MM.1S (cell line): ENCODE measurements around the gene LRMDA.
"Not testable (repeated sequence)": the region's sequence is repeated elsewhere in the genome, so short reads cannot be mapped to it uniquely, and the experiment has no call there.

Experiments
- DNase-seq: peaks from one replicate; pipeline ENCODE4 v3.0.0-alpha.2; 2015
- H2AFZ ChIP-seq: fragments of 300-600 bp; sonication (generic); 2 replicates; pipeline ENCODE4 v1.6.0; 2016; ENCODE audit warnings: antibody characterized with exemption, low read length
- H3F3A ChIP-seq: fragments of 300-600 bp; sonication (generic); 2 replicates; pipeline ENCODE4 v1.6.1; 2016; ENCODE audit warnings: mild to moderate bottlenecking, antibody characterized with exemption, low read length, moderate library complexity, mixed read lengths; ENCODE audit not compliant: insufficient read depth
- H3K27ac ChIP-seq: fragments of 300-600 bp; sonication (generic); 2 replicates; pipeline ENCODE4 v1.5.1; 2016; ENCODE audit warnings: mild to moderate bottlenecking, low read length
- H3K27me3 ChIP-seq: fragments of 300-600 bp; sonication (generic); replicated peaks from 2 replicates; pipeline ENCODE4 v1.6.0; 2016; ENCODE audit warnings: low read length; ENCODE audit not compliant: insufficient read depth
- H3K36me3 ChIP-seq: fragments of 300-600 bp; sonication (generic); replicated peaks from 2 replicates; pipeline ENCODE4 v1.6.1; 2016; ENCODE audit warnings: mild to moderate bottlenecking, low read length, mixed read lengths; ENCODE audit not compliant: insufficient read depth
- H3K4me1 ChIP-seq: fragments of 300-600 bp; sonication (generic); 2 replicates; pipeline ENCODE4 v1.6.1; 2016; ENCODE audit warnings: low read length, mixed read lengths
- H3K4me2 ChIP-seq: fragments of 300-600 bp; sonication (generic); 2 replicates; pipeline ENCODE4 v1.6.0; 2016; ENCODE audit warnings: low read depth, low read length
- H3K4me3 ChIP-seq: fragments of 300-600 bp; sonication (generic); 2 replicates; pipeline ENCODE4 v1.5.1; 2016; ENCODE audit warnings: low read length, mixed read lengths
- H3K79me2 ChIP-seq: fragments of 300-600 bp; sonication (generic); 2 replicates; pipeline ENCODE4 v1.6.1; 2016; ENCODE audit warnings: mixed run types, low read length, mixed read lengths
- H3K9ac ChIP-seq: fragments of 300-600 bp; sonication (generic); 2 replicates; pipeline ENCODE4 v1.6.1; 2016; ENCODE audit warnings: low read length, mixed read lengths
- H3K9me2 ChIP-seq: fragments of 300-600 bp; sonication (generic); replicated peaks from 2 replicates; pipeline ENCODE4 v1.6.1; 2016; ENCODE audit warnings: mild to moderate bottlenecking, low read length, mixed read lengths; ENCODE audit not compliant: insufficient read depth
- H3K9me3 ChIP-seq: fragments of 300-600 bp; sonication (generic); replicated peaks from 2 replicates; pipeline ENCODE4 v1.6.1; 2016; ENCODE audit warnings: mild to moderate bottlenecking, low read length, mixed read lengths; ENCODE audit not compliant: insufficient read depth
- H4K20me1 ChIP-seq: fragments of 300-600 bp; sonication (generic); 2 replicates; pipeline ENCODE4 v1.6.1; 2016; ENCODE audit warnings: mild to moderate bottlenecking, low read length, moderate library complexity, mixed read lengths; ENCODE audit not compliant: insufficient read depth
- EZH2 ChIP-seq: fragments of 300-600 bp; sonication (generic); optimal IDR thresholded peaks from 2 replicates; pipeline ENCODE3; 2017; ENCODE audit warnings: low read depth, mild to moderate bottlenecking, antibody characterized with exemption, low read length, mixed read lengths
- EZH2phosphoT487 ChIP-seq: fragments of 300-600 bp; sonication (generic); IDR thresholded peaks from 2 replicates; pipeline ENCODE4 v1.6.1; 2018; ENCODE audit warnings: antibody characterized with exemption, low read length
- TF ChIP-seq, protein P1 (sequence below): fragments of 300-600 bp; sonication (generic); IDR thresholded peaks from 2 replicates; pipeline ENCODE4 v1.5.1; 2016; ENCODE audit warnings: antibody characterized with exemption, low read length, mixed read lengths

The LRMDA gene

GRCh38 chr10:76522547-76522946, 1091.1 kb downstream of the LRMDA start:
- H3K27me3 ChIP-seq = no peaks in the 10 kb centered on the region
- TF ChIP-seq, protein P1, sequence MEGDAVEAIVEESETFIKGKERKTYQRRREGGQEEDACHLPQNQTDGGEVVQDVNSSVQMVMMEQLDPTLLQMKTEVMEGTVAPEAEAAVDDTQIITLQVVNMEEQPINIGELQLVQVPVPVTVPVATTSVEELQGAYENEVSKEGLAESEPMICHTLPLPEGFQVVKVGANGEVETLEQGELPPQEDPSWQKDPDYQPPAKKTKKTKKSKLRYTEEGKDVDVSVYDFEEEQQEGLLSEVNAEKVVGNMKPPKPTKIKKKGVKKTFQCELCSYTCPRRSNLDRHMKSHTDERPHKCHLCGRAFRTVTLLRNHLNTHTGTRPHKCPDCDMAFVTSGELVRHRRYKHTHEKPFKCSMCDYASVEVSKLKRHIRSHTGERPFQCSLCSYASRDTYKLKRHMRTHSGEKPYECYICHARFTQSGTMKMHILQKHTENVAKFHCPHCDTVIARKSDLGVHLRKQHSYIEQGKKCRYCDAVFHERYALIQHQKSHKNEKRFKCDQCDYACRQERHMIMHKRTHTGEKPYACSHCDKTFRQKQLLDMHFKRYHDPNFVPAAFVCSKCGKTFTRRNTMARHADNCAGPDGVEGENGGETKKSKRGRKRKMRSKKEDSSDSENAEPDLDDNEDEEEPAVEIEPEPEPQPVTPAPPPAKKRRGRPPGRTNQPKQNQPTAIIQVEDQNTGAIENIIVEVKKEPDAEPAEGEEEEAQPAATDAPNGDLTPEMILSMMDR = no peak
- TF ChIP-seq EZH2phosphoT487 = no peak
- TF ChIP-seq EZH2 = no peak
- H3K36me3 ChIP-seq = no peaks in the 10 kb centered on the region
- H3K4me2 ChIP-seq = no peak overlapping the region
- no peak overlapping the region for H3K9ac ChIP-seq
- H3F3A ChIP-seq = no peaks in the 10 kb centered on the region
- H3K27ac ChIP-seq = no peak overlapping the region
- no peaks in the 10 kb centered on the region for H3K9me3 ChIP-seq
- H3K4me3 ChIP-seq = no peak overlapping the region
- no peaks in the 10 kb centered on the region for H3K9me2 ChIP-seq
- H2AFZ ChIP-seq = no peak overlapping the region
- H3K79me2 ChIP-seq = no peaks in the 10 kb centered on the region
- DNase-seq = no peak
- H4K20me1 ChIP-seq = no peaks in the 10 kb centered on the region
- H3K4me1 ChIP-seq = no peaks in the 10 kb centered on the region

DNA sequence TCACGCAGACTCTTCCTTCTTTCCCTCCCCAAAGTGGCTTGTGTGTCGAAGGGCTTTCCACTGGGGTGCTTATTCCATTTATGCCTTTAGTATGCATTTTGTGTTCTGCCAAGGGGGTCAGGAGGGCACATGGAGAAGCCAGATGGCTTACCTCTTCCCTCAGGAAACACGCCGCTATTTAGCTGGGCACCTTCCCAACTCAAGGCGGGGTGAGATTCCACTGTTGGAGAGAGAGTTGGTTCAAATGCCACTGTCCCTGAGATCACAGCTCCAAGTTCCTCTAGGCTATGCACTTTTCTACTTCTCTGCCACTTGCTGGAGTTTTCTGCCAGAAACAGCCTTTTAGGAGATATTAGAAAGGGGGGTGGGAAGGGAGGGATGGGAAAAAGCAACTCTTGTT, 1091.8 kb downstream of the LRMDA start:
- TF ChIP-seq EZH2phosphoT487 (no peak), EZH2 (no peak)
- TF ChIP-seq, protein P1 = no peak
- H3K9me3 ChIP-seq = no peaks in the 10 kb centered on the region
- no peak overlapping the region for H3K4me3 ChIP-seq
- H3K79me2 ChIP-seq = no peaks in the 10 kb centered on the region
- H3K36me3 ChIP-seq = no peaks in the 10 kb centered on the region
- H3K27me3 ChIP-seq = no peaks in the 10 kb centered on the region
- no peak overlapping the region for H3K9ac ChIP-seq
- no peak overlapping the region for H3K27ac ChIP-seq
- no peak overlapping the region for H3K4me2 ChIP-seq
- H4K20me1 ChIP-seq = no peaks in the 10 kb centered on the region
- H2AFZ ChIP-seq = no peak overlapping the region
- H3K4me1 ChIP-seq = no peaks in the 10 kb centered on the region
- no peak for DNase-seq
- H3K9me2 ChIP-seq = no peaks in the 10 kb centered on the region
- H3F3A ChIP-seq = no peaks in the 10 kb centered on the region

GRCh38 chr10:76523791-76524351, 1092.4 kb downstream of the LRMDA start:
- H3K9ac ChIP-seq = no peak overlapping the region
- H3K9me2 ChIP-seq = no peaks in the 10 kb centered on the region
- H3K27ac ChIP-seq = no peak overlapping the region
- no peaks in the 10 kb centered on the region for H3K9me3 ChIP-seq
- no peak overlapping the region for H3K4me2 ChIP-seq
- no peaks in the 10 kb centered on the region for H3K4me1 ChIP-seq
- H4K20me1 ChIP-seq = no peaks in the 10 kb centered on the region
- H3K36me3 ChIP-seq = no peaks in the 10 kb centered on the region
- H3F3A ChIP-seq = no peaks in the 10 kb centered on the region
- H3K4me3 ChIP-seq = no peak overlapping the region
- no peak for TF ChIP-seq EZH2
- TF ChIP-seq, protein P1 = no peak
- TF ChIP-seq EZH2phosphoT487 = no peak
- H2AFZ ChIP-seq = no peak overlapping the region
- H3K27me3 ChIP-seq = no peaks in the 10 kb centered on the region
- H3K79me2 ChIP-seq = no peaks in the 10 kb centered on the region
- no peak for DNase-seq

DNA sequence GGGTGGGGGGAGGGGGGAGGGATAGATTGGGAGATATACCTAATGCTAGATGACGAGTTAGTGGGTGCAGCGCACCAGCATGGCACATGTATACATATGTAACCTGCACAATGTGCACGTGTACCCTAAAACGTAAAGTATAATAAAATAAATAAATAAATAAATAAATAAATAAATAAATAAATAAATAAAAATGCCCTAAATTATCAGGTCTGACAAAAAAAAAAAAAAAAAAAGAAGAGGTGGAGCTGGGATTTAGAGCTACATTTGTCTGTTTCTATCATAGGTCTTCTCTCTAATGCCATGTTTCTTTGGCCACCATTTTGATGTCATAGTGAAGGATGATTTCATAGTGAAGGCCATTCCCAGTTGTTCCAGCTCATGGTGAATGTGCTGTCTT, 1095.4 kb downstream of the LRMDA start:
- not testable (repeated sequence) for H3K4me3 ChIP-seq, H3K9me2 ChIP-seq, H2AFZ ChIP-seq, H3K79me2 ChIP-seq, H3K36me3 ChIP-seq, H3K27me3 ChIP-seq, H3K9me3 ChIP-seq, H3K9ac ChIP-seq, H4K20me1 ChIP-seq, H3K4me1 ChIP-seq, H3K4me2 ChIP-seq, H3F3A ChIP-seq, DNase-seq, H3K27ac ChIP-seq
